H1 (cell line): ENCODE results near the gene CMTR2. TPM values are rescaled to one million over a fixed set of nuclear protein-coding genes. Genes with fewer than 3 reads are reported as not detected.

ENCODE experiments used
- FOSL1 ChIP-seq: IDR thresholded peaks from 2 replicates; pipeline ENCODE4 v1.6.1; 2011; ENCODE audit warnings: mild to moderate bottlenecking, low read depth, low read length, moderate library complexity; ENCODE audit not compliant: insufficient read depth
- HDAC6 ChIP-seq: IDR thresholded peaks from one replicate; pipeline ENCODE4 v1.7.1; 2012; ENCODE audit warnings: low read depth, mild to moderate bottlenecking, inconsistent platforms, low read length, moderate library complexity
- SRF ChIP-seq: IDR thresholded peaks from 2 replicates; pipeline ENCODE4 v1.6.1; 2011; ENCODE audit warnings: mild to moderate bottlenecking, low read depth, low read length, moderate library complexity
- SUZ12 ChIP-seq: fragments of 200-600 bp; sonication (generic); IDR thresholded peaks from 2 replicates; pipeline ENCODE4 v1.6.1; 2012; ENCODE audit warnings: mild to moderate bottlenecking, inconsistent platforms, low read length, moderate library complexity, mixed read lengths
- polyA plus RNA-seq, 7 experiments: library from polyadenylated mRNA; depleted of rRNA in 3 of 7; stranded (reverse) in 5 of 7; unstranded in 2 of 7; fragments of >200 nt in 5 of 7; fragments of 200-250 nt in 2 of 7; gene quantifications; 1 replicate in 5 of 7; 2 replicates in 1 of 7; 4 replicates in 1 of 7; pipeline versions ENCODE4 v1.2.1 to v1.2.3, GENCODE V29; 2011 to 2013; ENCODE audit warnings: missing spikeins in 2 of 7, mixed read lengths in 2 of 7
- total RNA-seq: library from RNA; stranded (reverse); fragmentation: NEBNext Ultra II Directional; extraction: Animal tissue kit (Norgen Biotek cat#: 25700); gene quantifications from 2 replicates; pipeline ENCODE4 v1.2.1, GENCODE V29; 2021
- TF ChIP-seq, protein P1 (sequence below): IDR thresholded peaks from 2 replicates; pipeline ENCODE4 v1.6.1; 2012; ENCODE audit warnings: low read length, inconsistent platforms
- TF ChIP-seq, protein P2 (sequence below): IDR thresholded peaks from 2 replicates; pipeline ENCODE4 v1.6.1; 2011; ENCODE audit warnings: low read length, improper control_type of control experiment
- TF ChIP-seq, protein P3 (sequence below): IDR thresholded peaks from 2 replicates; pipeline ENCODE4 v1.6.1; 2012; ENCODE audit warnings: inconsistent platforms

CMTR2 gene
- total and polyA plus RNA-seq, 2 of the 8 experiments (the other 6 are each of a cell fraction or from before 2014, with no cell fraction given): 8.5 to 12.8 TPM

DNA sequence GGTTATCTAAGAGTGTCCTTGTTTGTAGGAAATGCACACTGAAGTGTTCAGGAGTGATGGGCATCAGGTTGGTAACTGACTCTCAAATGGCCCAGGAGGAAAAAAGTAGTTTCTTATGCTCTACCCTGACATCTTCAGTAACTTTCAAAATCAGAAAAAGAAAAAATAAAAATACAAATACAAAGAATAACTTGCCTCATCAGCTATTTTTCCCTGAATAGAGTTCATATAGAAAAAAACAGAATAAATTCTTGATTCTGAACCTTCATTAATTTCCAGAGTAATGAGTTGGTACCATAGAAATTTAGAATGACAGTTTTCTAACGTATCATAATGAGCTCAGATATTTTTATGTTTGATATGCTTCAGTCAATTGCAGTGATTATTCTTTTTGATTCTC is 31.4 kb downstream of the CMTR2 start (continued):
- TF ChIP-seq, protein P1, sequence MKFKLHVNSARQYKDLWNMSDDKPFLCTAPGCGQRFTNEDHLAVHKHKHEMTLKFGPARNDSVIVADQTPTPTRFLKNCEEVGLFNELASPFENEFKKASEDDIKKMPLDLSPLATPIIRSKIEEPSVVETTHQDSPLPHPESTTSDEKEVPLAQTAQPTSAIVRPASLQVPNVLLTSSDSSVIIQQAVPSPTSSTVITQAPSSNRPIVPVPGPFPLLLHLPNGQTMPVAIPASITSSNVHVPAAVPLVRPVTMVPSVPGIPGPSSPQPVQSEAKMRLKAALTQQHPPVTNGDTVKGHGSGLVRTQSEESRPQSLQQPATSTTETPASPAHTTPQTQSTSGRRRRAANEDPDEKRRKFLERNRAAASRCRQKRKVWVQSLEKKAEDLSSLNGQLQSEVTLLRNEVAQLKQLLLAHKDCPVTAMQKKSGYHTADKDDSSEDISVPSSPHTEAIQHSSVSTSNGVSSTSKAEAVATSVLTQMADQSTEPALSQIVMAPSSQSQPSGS: no peak
- TF ChIP-seq, protein P2, sequence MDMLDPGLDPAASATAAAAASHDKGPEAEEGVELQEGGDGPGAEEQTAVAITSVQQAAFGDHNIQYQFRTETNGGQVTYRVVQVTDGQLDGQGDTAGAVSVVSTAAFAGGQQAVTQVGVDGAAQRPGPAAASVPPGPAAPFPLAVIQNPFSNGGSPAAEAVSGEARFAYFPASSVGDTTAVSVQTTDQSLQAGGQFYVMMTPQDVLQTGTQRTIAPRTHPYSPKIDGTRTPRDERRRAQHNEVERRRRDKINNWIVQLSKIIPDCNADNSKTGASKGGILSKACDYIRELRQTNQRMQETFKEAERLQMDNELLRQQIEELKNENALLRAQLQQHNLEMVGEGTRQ: no peak
- no peak for TF ChIP-seq HDAC6
- TF ChIP-seq SRF: no peak
- TF ChIP-seq, protein P3, sequence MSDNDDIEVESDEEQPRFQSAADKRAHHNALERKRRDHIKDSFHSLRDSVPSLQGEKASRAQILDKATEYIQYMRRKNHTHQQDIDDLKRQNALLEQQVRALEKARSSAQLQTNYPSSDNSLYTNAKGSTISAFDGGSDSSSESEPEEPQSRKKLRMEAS: no peak
- TF ChIP-seq SUZ12: no peak
- no peak for TF ChIP-seq FOSL1
